Measurements from ENCODE around the gene CREBBP. TPM values are rescaled to one million over a fixed set of nuclear protein-coding genes. Genes with fewer than 3 reads are reported as not detected.

Gene CREBBP
- total and polyA plus RNA-seq, 2 experiments from 2014 or later = 24.4 to 33.8 TPM

GRCh38 chr16:3849751-3850543, 30.6 kb downstream of the CREBBP start:
- no peak overlapping the region for H3K4me3 ChIP-seq
- TF ChIP-seq CTCF (IDR thresholded peaks at IDR 0.05; ENCODE audit: low read depth, low read length) = no peak
- H3K9me3 ChIP-seq (ENCODE audit: low read depth) = no peaks in the 10 kb centered on the region
- DNase-seq (ENCODE audit: low read depth in 1 of 2, low spot score in 1 of 2) = no peak
- H3K27me3 ChIP-seq = no peaks in the 10 kb centered on the region
- H3K4me1 ChIP-seq (ENCODE audit: low read depth) = peaks cover 28% of the 10 kb centered on the region
- H3K36me3 ChIP-seq = peaks cover 6% of the 10 kb centered on the region
- H3K27ac ChIP-seq = peak overlapping the region; percentile 78

GRCh38 chr16:3846595-3847091, 33.9 kb downstream of the CREBBP start:
- TF ChIP-seq CTCF (IDR thresholded peaks at IDR 0.05; ENCODE audit: low read depth, low read length) = no peak
- H3K27me3 ChIP-seq = no peaks in the 10 kb centered on the region
- H3K36me3 ChIP-seq = peaks cover 6% of the 10 kb centered on the region
- no peak for DNase-seq (ENCODE audit: low read depth in 1 of 2, low spot score in 1 of 2)
- H3K4me3 ChIP-seq = no peak overlapping the region
- H3K27ac ChIP-seq = peak overlapping the region; percentile 64
- H3K9me3 ChIP-seq (ENCODE audit: low read depth) = no peaks in the 10 kb centered on the region
- peaks cover 39% of the 10 kb centered on the region for H3K4me1 ChIP-seq (ENCODE audit: low read depth)

GRCh38 chr16:3846087-3846486, 34.4 kb downstream of the CREBBP start:
- H3K4me1 ChIP-seq (ENCODE audit: low read depth) = peaks cover 44% of the 10 kb centered on the region
- H3K27me3 ChIP-seq = no peaks in the 10 kb centered on the region
- H3K9me3 ChIP-seq (ENCODE audit: low read depth) = no peaks in the 10 kb centered on the region
- peaks cover 6% of the 10 kb centered on the region for H3K36me3 ChIP-seq
- TF ChIP-seq CTCF (IDR thresholded peaks at IDR 0.05; ENCODE audit: low read depth, low read length) = no peak
- DNase-seq (ENCODE audit: low read depth in 1 of 2, low spot score in 1 of 2) = no peak
- H3K4me3 ChIP-seq = no peak overlapping the region
- peak overlapping the region; percentile 64 for H3K27ac ChIP-seq

GRCh38 chr16:3842994-3843393, 37.5 kb downstream of the CREBBP start:
- Histone ChIP-seq H3K27me3 (no peaks in the 10 kb centered on the region), H3K9me3 (ENCODE audit: low read depth) (no peaks in the 10 kb centered on the region), H3K4me1 (ENCODE audit: low read depth) (peaks cover 50% of the 10 kb centered on the region), H3K36me3 (no peaks in the 10 kb centered on the region), H3K27ac (peak overlapping the region; percentile 88), H3K4me3 (no peak overlapping the region)
- peak in 1 of 2 donors; percentile 57 for DNase-seq (ENCODE audit: low read depth in 1 of 2, low spot score in 1 of 2)
- no peak for TF ChIP-seq CTCF (IDR thresholded peaks at IDR 0.05; ENCODE audit: low read depth, low read length)

- DNase-seq (ENCODE audit: low read depth in 1 of 2, low spot score in 1 of 2) = no peak
- Histone ChIP-seq H3K27me3 (no peaks in the 10 kb centered on the region), H3K27ac (peak overlapping the region; percentile 88)
These were observed 38.6 kb downstream of the CREBBP start for GRCh38 chr16:3841729-3842508.

More at GRCh38 chr16:3841729-3842508, 38.6 kb downstream of the CREBBP start:
- H3K36me3 ChIP-seq = no peaks in the 10 kb centered on the region
- TF ChIP-seq CTCF (IDR thresholded peaks at IDR 0.05; ENCODE audit: low read depth, low read length) = no peak
- no peaks in the 10 kb centered on the region for H3K9me3 ChIP-seq (ENCODE audit: low read depth)
- H3K4me3 ChIP-seq = peak overlapping the region; percentile 4
- H3K4me1 ChIP-seq (ENCODE audit: low read depth) = peaks cover 43% of the 10 kb centered on the region
